HEK293 (cell line): ENCODE data around the gene MNT.

Source experiments
- CTCF ChIA-PET: fragments of 350-600 bp; formaldehyde crosslinking; extraction: SDS; loops from one replicate; lab custom pipeline; 2021; ENCODE audit warnings: antibody characterized with exemption; lab: Yijun Ruan, JAX
- POLR2A ChIA-PET: fragments of 300-600 bp; formaldehyde crosslinking; extraction: SDS; loops from one replicate; lab custom pipeline; 2020; ENCODE audit warnings: antibody characterized with exemption, inconsistent platforms; lab: Yijun Ruan, JAX
- H3K27ac ChIP-seq: fragments of 200-500 bp; sonication (Bioruptor generic); 2 replicates; pipeline ENCODE4 v1.5.1; 2014; ENCODE audit warnings: low read depth, low read length, control low read depth, inconsistent platforms; ENCODE audit errors: extremely low read depth
- H3K36me3 ChIP-seq, 2 experiments: fragments of 200-500 bp in 1 of 2; sonication (Bioruptor generic) in 1 of 2; 1 replicate in 1 of 2; 2 replicates in 1 of 2; pipeline ENCODE4 v1.5.1; 2014 to 2017; ENCODE audit warnings: inconsistent platforms in 2 of 2, low read length in 2 of 2; ENCODE audit not compliant: control insufficient read depth in 2 of 2, insufficient read depth in 1 of 2
- H3K4me1 ChIP-seq: fragments of 200-500 bp; sonication (Bioruptor generic); 2 replicates; pipeline ENCODE4 v1.5.1; 2014; ENCODE audit warnings: mild to moderate bottlenecking, low read length, inconsistent platforms; ENCODE audit not compliant: control insufficient read depth, insufficient read depth
- H3K4me3 ChIP-seq: 2 replicates; pipeline ENCODE4 v1.5.1; 2011; ENCODE audit warnings: low read depth, mild to moderate bottlenecking, control low read depth, low read length, moderate library complexity
- H3K9me3 ChIP-seq: fragments of 200-500 bp; sonication (Bioruptor generic); 2 replicates; pipeline ENCODE4 v1.5.1; 2014; ENCODE audit warnings: low read depth, low read length, inconsistent platforms; ENCODE audit not compliant: control insufficient read depth, insufficient read depth
- EGR2 ChIP-seq: fragments of 450-650 bp; formaldehyde crosslinking; IDR thresholded peaks from 2 replicates; pipeline ENCODE4 v1.5.1; 2016; ENCODE audit warnings: low read depth, missing biosample characterization, missing genetic modification characterization
- GLIS1 ChIP-seq: fragments of 450-650 bp; formaldehyde crosslinking; IDR thresholded peaks from 2 replicates; pipeline ENCODE4 v1.5.1; 2016; ENCODE audit warnings: missing biosample characterization, missing genetic modification characterization
- KLF10 ChIP-seq: fragments of 450-650 bp; IDR thresholded peaks from 2 replicates; pipeline ENCODE4 v1.5.1; 2018; ENCODE audit warnings: missing biosample characterization, mild to moderate bottlenecking, missing genetic modification characterization
- KLF8 ChIP-seq: fragments of 450-650 bp; formaldehyde crosslinking; IDR thresholded peaks from 2 replicates; pipeline ENCODE4 v1.5.1; 2016; ENCODE audit warnings: missing biosample characterization, missing genetic modification characterization
- PRDM4 ChIP-seq: fragments of 450-650 bp; formaldehyde crosslinking; IDR thresholded peaks from 2 replicates; pipeline ENCODE4 v1.5.1; 2017; ENCODE audit warnings: missing biosample characterization, missing genetic modification characterization
- SP2 ChIP-seq: fragments of 450-650 bp; formaldehyde crosslinking; IDR thresholded peaks from 2 replicates; pipeline ENCODE4 v1.5.1; 2016; ENCODE audit warnings: missing biosample characterization, missing genetic modification characterization
- SP3 ChIP-seq: fragments of 450-650 bp; formaldehyde crosslinking; IDR thresholded peaks from 2 replicates; pipeline ENCODE4 v1.5.1; 2016; ENCODE audit warnings: missing biosample characterization, missing genetic modification characterization
- ZBTB10 ChIP-seq: fragments of 450-650 bp; formaldehyde crosslinking; IDR thresholded peaks from 2 replicates; pipeline ENCODE4 v1.5.1; 2016; ENCODE audit warnings: missing biosample characterization, missing genetic modification characterization
- ZBTB7A ChIP-seq: fragments of 450-650 bp; formaldehyde crosslinking; IDR thresholded peaks from 2 replicates; pipeline ENCODE4 v1.5.1; 2016; ENCODE audit warnings: low read depth, missing biosample characterization, missing genetic modification characterization
- ZNF24 ChIP-seq: fragments of 450-650 bp; formaldehyde crosslinking; IDR thresholded peaks from 2 replicates; pipeline ENCODE4 v1.5.1; 2016; ENCODE audit warnings: missing biosample characterization, missing genetic modification characterization
- ZNF302 ChIP-seq: fragments of 450-650 bp; formaldehyde crosslinking; IDR thresholded peaks from 2 replicates; pipeline ENCODE4 v1.5.1; 2016; ENCODE audit warnings: missing biosample characterization, missing genetic modification characterization, low read depth
- ZNF366 ChIP-seq: fragments of 450-650 bp; formaldehyde crosslinking; conservative IDR thresholded peaks from 2 replicates; pipeline ENCODE4 v1.5.1; 2016; ENCODE audit warnings: missing biosample characterization, missing genetic modification characterization
- ZNF639 ChIP-seq: fragments of 450-650 bp; formaldehyde crosslinking; IDR thresholded peaks from 2 replicates; pipeline ENCODE4 v1.5.1; 2016; ENCODE audit warnings: missing biosample characterization, missing genetic modification characterization
- ZNF658 ChIP-seq: fragments of 450-650 bp; formaldehyde crosslinking; IDR thresholded peaks from 2 replicates; pipeline ENCODE4; 2016; ENCODE audit warnings: missing biosample characterization, missing genetic modification characterization
- ZNF692 ChIP-seq: fragments of 450-650 bp; formaldehyde crosslinking; IDR thresholded peaks from 2 replicates; pipeline ENCODE4 v1.5.1; 2016; ENCODE audit warnings: missing biosample characterization, missing genetic modification characterization
- ZNF707 ChIP-seq: fragments of 450-650 bp; formaldehyde crosslinking; IDR thresholded peaks from 2 replicates; pipeline ENCODE4 v1.5.1; 2016; ENCODE audit warnings: missing biosample characterization, missing genetic modification characterization
- TF ChIP-seq, protein P1 (sequence below): fragments of 450-650 bp; formaldehyde crosslinking; IDR thresholded peaks from 2 replicates; pipeline ENCODE4 v1.5.1; 2017; ENCODE audit warnings: missing biosample characterization, missing genetic modification characterization
- TF ChIP-seq, protein P2 (sequence below): fragments of 450-650 bp; formaldehyde crosslinking; IDR thresholded peaks from 2 replicates; pipeline ENCODE4 v1.5.1; 2016; ENCODE audit warnings: missing biosample characterization, missing genetic modification characterization
- TF ChIP-seq, protein P3 (sequence below): fragments of 450-650 bp; formaldehyde crosslinking; IDR thresholded peaks from 2 replicates; pipeline ENCODE4 v1.5.1; 2016; ENCODE audit warnings: missing biosample characterization, missing genetic modification characterization

The MNT gene, protein sequence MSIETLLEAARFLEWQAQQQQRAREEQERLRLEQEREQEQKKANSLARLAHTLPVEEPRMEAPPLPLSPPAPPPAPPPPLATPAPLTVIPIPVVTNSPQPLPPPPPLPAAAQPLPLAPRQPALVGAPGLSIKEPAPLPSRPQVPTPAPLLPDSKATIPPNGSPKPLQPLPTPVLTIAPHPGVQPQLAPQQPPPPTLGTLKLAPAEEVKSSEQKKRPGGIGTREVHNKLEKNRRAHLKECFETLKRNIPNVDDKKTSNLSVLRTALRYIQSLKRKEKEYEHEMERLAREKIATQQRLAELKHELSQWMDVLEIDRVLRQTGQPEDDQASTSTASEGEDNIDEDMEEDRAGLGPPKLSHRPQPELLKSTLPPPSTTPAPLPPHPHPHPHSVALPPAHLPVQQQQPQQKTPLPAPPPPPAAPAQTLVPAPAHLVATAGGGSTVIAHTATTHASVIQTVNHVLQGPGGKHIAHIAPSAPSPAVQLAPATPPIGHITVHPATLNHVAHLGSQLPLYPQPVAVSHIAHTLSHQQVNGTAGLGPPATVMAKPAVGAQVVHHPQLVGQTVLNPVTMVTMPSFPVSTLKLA

GRCh38 chr17:2400877-2401425 is at the start of gene MNT:
MNT (minus strand) TSS chr17:2401060; CDS start chr17:2400712, 348 bp downstream.
- Histone ChIP-seq H3K36me3 (no peaks in the 10 kb centered on the region), H3K4me3 (peak within 1 kb of the TSS; percentile 75), H3K4me1 (peaks cover 26% of the 10 kb centered on the region), H3K27ac (peak within 1 kb of the TSS; percentile 77), H3K9me3 (no peaks in the 10 kb centered on the region)
- CTCF ChIA-PET: interaction anchor here (11.4 kb wide), 1 partner anchor 18 kb away, joined by 116 read pairs; no protein-coding TSS in a partner anchor
- POLR2A ChIA-PET: interaction anchor here (1.0 to 3.6 kb wide), 7 partner anchors 8 to 97 kb away, joined by 4 to 25 read pairs (median 8); partner anchors contain the start of genes SGSM2, SMG6, SRR and TSR1
- TF ChIP-seq PRDM4 (0 out of 2 replicates have a peak, but pooled peaks have one; percentile 14), KLF8 (tag by site-specific recombination) (peak; percentile 79), ZNF24 (tag by site-specific recombination) (peak; percentile 69; the same call in 1 of the 2 replicates), ZBTB7A (tag by site-specific recombination) (peak; percentile 71; the same call in 1 of the 2 replicates), SP2 (tag by site-specific recombination) (peak; percentile 68), ZNF658 (tag by site-specific recombination) (no peak), GLIS1 (peak; percentile 84), ZNF692 (tag by site-specific recombination) (0 out of 2 replicates have a peak, but pooled peaks have one; percentile 13), EGR2 (tag by site-specific recombination) (peak; percentile 70; the same call in 1 of the 2 replicates), ZNF302 (tag by site-specific recombination) (no peak), SP3 (tag by site-specific recombination) (peak; percentile 6), ZNF639 (tag by site-specific recombination) (peak; percentile 80), ZNF366 (tag by site-specific recombination) (0 out of 2 replicates have a peak, but pooled peaks have one; percentile 11), KLF10 (tag by site-specific recombination) (peak; percentile 95), ZBTB10 (tag by site-specific recombination) (peak; percentile 51; the same call in 1 of the 2 replicates), ZNF707 (no peak)
- TF ChIP-seq, protein P1, sequence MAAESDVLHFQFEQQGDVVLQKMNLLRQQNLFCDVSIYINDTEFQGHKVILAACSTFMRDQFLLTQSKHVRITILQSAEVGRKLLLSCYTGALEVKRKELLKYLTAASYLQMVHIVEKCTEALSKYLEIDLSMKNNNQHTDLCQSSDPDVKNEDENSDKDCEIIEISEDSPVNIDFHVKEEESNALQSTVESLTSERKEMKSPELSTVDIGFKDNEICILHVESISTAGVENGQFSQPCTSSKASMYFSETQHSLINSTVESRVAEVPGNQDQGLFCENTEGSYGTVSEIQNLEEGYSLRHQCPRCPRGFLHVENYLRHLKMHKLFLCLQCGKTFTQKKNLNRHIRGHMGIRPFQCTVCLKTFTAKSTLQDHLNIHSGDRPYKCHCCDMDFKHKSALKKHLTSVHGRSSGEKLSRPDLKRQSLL (tag by site-specific recombination): peak; percentile 32; the same call in 1 of the 2 replicates
- TF ChIP-seq, protein P2, sequence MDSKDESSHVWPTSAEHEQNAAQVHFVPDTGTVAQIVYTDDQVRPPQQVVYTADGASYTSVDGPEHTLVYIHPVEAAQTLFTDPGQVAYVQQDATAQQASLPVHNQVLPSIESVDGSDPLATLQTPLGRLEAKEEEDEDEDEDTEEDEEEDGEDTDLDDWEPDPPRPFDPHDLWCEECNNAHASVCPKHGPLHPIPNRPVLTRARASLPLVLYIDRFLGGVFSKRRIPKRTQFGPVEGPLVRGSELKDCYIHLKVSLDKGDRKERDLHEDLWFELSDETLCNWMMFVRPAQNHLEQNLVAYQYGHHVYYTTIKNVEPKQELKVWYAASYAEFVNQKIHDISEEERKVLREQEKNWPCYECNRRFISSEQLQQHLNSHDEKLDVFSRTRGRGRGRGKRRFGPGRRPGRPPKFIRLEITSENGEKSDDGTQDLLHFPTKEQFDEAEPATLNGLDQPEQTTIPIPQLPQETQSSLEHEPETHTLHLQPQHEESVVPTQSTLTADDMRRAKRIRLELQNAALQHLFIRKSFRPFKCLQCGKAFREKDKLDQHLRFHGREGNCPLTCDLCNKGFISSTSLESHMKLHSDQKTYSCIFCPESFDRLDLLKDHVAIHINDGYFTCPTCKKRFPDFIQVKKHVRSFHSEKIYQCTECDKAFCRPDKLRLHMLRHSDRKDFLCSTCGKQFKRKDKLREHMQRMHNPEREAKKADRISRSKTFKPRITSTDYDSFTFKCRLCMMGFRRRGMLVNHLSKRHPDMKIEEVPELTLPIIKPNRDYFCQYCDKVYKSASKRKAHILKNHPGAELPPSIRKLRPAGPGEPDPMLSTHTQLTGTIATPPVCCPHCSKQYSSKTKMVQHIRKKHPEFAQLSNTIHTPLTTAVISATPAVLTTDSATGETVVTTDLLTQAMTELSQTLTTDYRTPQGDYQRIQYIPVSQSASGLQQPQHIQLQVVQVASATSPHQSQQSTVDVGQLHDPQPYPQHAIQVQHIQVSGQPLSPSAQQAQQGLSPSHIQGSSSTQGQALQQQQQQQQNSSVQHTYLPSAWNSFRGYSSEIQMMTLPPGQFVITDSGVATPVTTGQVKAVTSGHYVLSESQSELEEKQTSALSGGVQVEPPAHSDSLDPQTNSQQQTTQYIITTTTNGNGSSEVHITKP (tag by site-specific recombination): peak; percentile 100
- TF ChIP-seq, protein P3, sequence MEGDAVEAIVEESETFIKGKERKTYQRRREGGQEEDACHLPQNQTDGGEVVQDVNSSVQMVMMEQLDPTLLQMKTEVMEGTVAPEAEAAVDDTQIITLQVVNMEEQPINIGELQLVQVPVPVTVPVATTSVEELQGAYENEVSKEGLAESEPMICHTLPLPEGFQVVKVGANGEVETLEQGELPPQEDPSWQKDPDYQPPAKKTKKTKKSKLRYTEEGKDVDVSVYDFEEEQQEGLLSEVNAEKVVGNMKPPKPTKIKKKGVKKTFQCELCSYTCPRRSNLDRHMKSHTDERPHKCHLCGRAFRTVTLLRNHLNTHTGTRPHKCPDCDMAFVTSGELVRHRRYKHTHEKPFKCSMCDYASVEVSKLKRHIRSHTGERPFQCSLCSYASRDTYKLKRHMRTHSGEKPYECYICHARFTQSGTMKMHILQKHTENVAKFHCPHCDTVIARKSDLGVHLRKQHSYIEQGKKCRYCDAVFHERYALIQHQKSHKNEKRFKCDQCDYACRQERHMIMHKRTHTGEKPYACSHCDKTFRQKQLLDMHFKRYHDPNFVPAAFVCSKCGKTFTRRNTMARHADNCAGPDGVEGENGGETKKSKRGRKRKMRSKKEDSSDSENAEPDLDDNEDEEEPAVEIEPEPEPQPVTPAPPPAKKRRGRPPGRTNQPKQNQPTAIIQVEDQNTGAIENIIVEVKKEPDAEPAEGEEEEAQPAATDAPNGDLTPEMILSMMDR (tag by site-specific recombination): peak; percentile 74
